Central memory CD8-positive, alpha-beta T cell (primary cell): Measurements from ENCODE around the gene STK32B.

Experiments
- ATAC-seq: fragments of 150-1000 bp; cut with Tn5 transposase; replicated peaks from 2 replicates; pipeline ENCODE4 v1.10.0; 2022; ENCODE audit warnings: mild to moderate bottlenecking, moderate FRiP score, moderate number of reproducible peaks; ENCODE audit not compliant: poor library complexity, severe bottlenecking; ENCODE audit errors: extremely low read depth
- DNase-seq, 2 donors: peaks; one replicate each; pipeline ENCODE4 v3.0.0; 2021; ENCODE audit warnings: low spot score in 2 of 2
- H3K27ac Mint-ChIP-seq: one replicate; pipeline ENCODE4 v1.8.0; 2022; ENCODE audit warnings: low read depth, mild to moderate bottlenecking, moderate library complexity, mixed read lengths
- H3K27me3 Mint-ChIP-seq: one replicate; pipeline ENCODE4 v1.8.0; 2022; ENCODE audit warnings: mixed read lengths
- H3K36me3 Mint-ChIP-seq: one replicate; pipeline ENCODE4 v1.8.0; 2022; ENCODE audit warnings: mild to moderate bottlenecking, moderate library complexity, mixed read lengths; ENCODE audit not compliant: insufficient read depth
- H3K4me1 Mint-ChIP-seq: one replicate; pipeline ENCODE4 v1.8.0; 2022; ENCODE audit warnings: mixed read lengths
- H3K4me3 Mint-ChIP-seq: one replicate; pipeline ENCODE4 v1.8.0; 2022; ENCODE audit warnings: mild to moderate bottlenecking, moderate library complexity, mixed read lengths
- H3K9me3 Mint-ChIP-seq: one replicate; pipeline ENCODE4 v1.8.0; 2022; ENCODE audit warnings: mixed read lengths

Gene STK32B

DNA sequence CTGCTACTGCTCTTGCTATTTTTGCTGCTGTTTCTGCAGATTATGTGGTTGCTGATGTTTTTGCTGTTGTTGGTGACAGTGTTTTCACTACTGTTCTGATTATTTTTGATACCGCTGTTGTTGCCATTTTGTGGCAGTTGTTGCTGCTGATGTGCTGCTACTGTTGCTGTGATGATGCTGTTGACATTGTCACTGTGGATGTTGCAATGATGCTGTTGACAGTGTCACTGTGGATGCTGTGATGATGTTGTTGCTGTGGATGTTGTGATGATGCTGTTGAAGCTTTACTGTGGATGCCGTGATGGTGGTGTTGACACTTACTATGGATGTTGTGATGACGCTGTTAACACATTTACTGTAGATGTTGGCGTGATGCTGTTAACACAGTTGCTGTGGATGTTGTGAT lies 476.8 kb downstream of the STK32B start:
- DNase-seq (no peak), ATAC-seq (no peak)
- Mint-ChIP-seq H3K36me3 (no peaks in the 10 kb centered on the region), H3K27me3 (no peaks in the 10 kb centered on the region), H3K4me1 (peaks cover 3% of the 10 kb centered on the region), H3K27ac (no peak overlapping the region), H3K9me3 (no peaks in the 10 kb centered on the region), H3K4me3 (no peak overlapping the region)

DNA sequence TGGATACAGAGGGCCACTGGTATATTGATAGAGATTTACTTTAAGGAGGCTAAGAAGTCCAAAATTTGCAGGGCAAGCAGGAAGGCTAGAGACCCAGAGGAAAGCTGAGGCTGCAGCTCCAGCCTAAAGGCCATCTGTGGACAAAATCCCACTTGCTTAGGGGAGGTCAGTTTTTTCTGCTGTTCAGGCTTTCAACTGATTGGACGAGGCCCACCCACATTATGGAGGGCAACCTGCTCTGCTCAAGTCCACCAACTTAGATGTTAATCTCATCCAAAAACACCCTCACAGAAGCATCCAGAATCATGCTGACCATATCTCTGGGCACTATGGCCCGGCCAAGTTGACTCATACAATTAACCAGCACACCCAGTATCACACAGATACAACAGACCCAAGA lies 480.8 kb downstream of the STK32B start:
- Mint-ChIP-seq H3K27me3 (no peaks in the 10 kb centered on the region), H3K4me1 (peaks cover 15% of the 10 kb centered on the region), H3K4me3 (no peak overlapping the region), H3K9me3 (peaks cover 9% of the 10 kb centered on the region), H3K27ac (no peak overlapping the region), H3K36me3 (no peaks in the 10 kb centered on the region)
- ATAC-seq (no peak), DNase-seq (no peak)

DNA sequence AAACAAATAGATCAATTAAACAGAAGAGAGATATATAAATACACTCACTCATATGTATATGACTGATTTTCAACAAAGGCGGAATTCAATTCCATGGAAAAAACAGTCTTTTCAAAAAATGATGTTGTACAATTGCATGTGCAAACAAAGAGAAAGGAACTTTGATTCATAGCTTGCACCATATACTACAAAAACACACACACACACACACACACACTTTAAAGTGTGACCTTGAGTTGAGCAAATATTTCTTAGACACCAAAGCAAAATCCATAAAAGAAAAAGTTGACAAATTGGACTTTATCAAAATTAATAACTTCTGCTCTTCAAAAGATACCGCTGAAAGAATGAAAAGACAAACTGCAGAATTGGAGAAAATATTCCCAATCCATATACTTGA lies 488.3 kb downstream of the STK32B start:
- DNase-seq (no peak), ATAC-seq (no peak)
- no peak overlapping the region for H3K27ac Mint-ChIP-seq
- H3K4me1 Mint-ChIP-seq, result no peaks in the 10 kb centered on the region
- H3K9me3 Mint-ChIP-seq, result peaks cover 5% of the 10 kb centered on the region
- H3K27me3 Mint-ChIP-seq, result no peaks in the 10 kb centered on the region
- H3K4me3 Mint-ChIP-seq, result no peak overlapping the region
- H3K36me3 Mint-ChIP-seq, result no peaks in the 10 kb centered on the region

GRCh38 chr4:5541169-5541568 lies 489.9 kb downstream of the STK32B start:
- no peaks in the 10 kb centered on the region for H3K9me3 Mint-ChIP-seq
- DNase-seq (no peak), ATAC-seq (no peak)
- H3K4me3 Mint-ChIP-seq, result no peak overlapping the region
- H3K27ac Mint-ChIP-seq, result no peak overlapping the region
- H3K4me1 Mint-ChIP-seq, result no peaks in the 10 kb centered on the region
- no peaks in the 10 kb centered on the region for H3K36me3 Mint-ChIP-seq
- H3K27me3 Mint-ChIP-seq, result no peaks in the 10 kb centered on the region

GRCh38 chr4:5543681-5544080 lies 492.4 kb downstream of the STK32B start:
- DNase-seq, result no peak
- Mint-ChIP-seq H3K27me3 (no peaks in the 10 kb centered on the region), H3K27ac (no peak overlapping the region), H3K4me3 (no peak overlapping the region), H3K36me3 (no peaks in the 10 kb centered on the region), H3K4me1 (no peaks in the 10 kb centered on the region), H3K9me3 (no peaks in the 10 kb centered on the region)
- no peak for ATAC-seq

DNA sequence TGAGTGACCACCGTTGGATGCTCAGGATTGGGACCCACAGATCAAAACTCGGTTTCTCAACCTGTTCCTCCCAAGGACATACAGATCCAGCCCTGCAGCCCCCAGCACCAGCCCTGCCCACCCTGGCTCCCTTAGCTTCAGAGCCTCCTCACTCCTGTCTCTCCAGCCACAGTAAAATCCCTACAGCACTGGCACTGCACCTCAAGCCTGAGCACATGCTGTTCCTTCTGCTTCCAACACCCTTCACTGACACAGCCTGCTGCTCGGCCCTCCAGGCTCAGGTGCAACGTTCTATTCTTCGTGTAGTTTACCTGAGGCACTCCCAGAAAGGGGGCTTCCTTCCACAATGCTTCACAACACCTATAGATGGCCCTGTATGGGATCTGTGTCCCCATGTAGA lies 493.5 kb downstream of the STK32B start:
- Mint-ChIP-seq H3K27ac (no peak overlapping the region), H3K4me1 (no peaks in the 10 kb centered on the region), H3K4me3 (no peak overlapping the region), H3K27me3 (no peaks in the 10 kb centered on the region), H3K36me3 (no peaks in the 10 kb centered on the region), H3K9me3 (peaks cover 2% of the 10 kb centered on the region)
- ATAC-seq, result no peak
- no peak for DNase-seq

GRCh38 chr4:5545271-5545670 lies 494.0 kb downstream of the STK32B start:
- peaks cover 1% of the 10 kb centered on the region for H3K36me3 Mint-ChIP-seq
- no peaks in the 10 kb centered on the region for H3K27me3 Mint-ChIP-seq
- H3K27ac Mint-ChIP-seq, result no peak overlapping the region
- H3K4me3 Mint-ChIP-seq, result no peak overlapping the region
- ATAC-seq, result no peak
- H3K4me1 Mint-ChIP-seq, result no peaks in the 10 kb centered on the region
- H3K9me3 Mint-ChIP-seq, result peaks cover 7% of the 10 kb centered on the region
- no peak for DNase-seq

- peaks cover 2% of the 10 kb centered on the region for H3K36me3 Mint-ChIP-seq
- ATAC-seq (no peak), DNase-seq (no peak)
- H3K27me3 Mint-ChIP-seq, result peaks cover 5% of the 10 kb centered on the region
- H3K4me3 Mint-ChIP-seq, result no peak overlapping the region
- peaks cover 10% of the 10 kb centered on the region for H3K9me3 Mint-ChIP-seq
- no peak overlapping the region for H3K27ac Mint-ChIP-seq
- H3K4me1 Mint-ChIP-seq, result no peaks in the 10 kb centered on the region
These were observed 496.5 kb downstream of the STK32B start for GRCh38 chr4:5547651-5548249.
